ENCODE results near the gene MAP2K6. TPM values are rescaled to one million over a fixed set of nuclear protein-coding genes. Genes with fewer than 3 reads are reported as not detected.

Gene MAP2K6
- total RNA-seq, 2 experiments from 2014 or later: 5.3 to 6.9 TPM

GRCh38 chr17:69575346-69575761 lies 160.9 kb downstream of the MAP2K6 start:
- no peak for DNase-seq
- H3K36me3 Mint-ChIP-seq (ENCODE audit: low read depth): no peaks in the 10 kb centered on the region
- peaks cover 9% of the 10 kb centered on the region for H3K27me3 Mint-ChIP-seq
- no peaks in the 10 kb centered on the region for H3K4me1 Mint-ChIP-seq
- CTCF ChIA-PET: interaction anchor here (0.7 kb wide), 1 partner anchor 32 kb away, joined by 3 read pairs; no protein-coding TSS in a partner anchor
- no peak overlapping the region for H3K4me3 Mint-ChIP-seq
- H3K27ac Mint-ChIP-seq: no peak overlapping the region
- POLR2A ChIA-PET: no interaction called here
- H3K9me3 Mint-ChIP-seq: no peaks in the 10 kb centered on the region

DNA sequence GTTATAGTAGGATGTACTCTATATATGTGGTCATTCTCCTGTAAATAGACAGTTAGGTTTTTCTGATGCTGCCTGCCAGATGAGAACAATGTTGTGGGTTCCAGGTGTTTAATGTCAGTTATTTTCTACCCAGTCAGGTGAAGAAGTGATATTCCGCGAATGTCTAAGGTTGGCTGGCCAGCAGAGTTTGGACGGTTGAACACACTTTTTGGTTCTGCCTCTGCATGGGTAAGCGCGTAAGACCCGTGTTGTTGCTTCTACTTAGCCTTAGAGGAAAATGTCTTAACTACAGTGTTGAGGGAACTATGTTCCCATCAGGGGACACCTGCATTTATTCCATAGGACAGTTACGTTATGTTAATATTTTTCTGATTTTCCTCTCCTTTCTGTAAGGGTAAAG lies 162.6 kb downstream of the MAP2K6 start:
- Mint-ChIP-seq H3K27me3 (peaks cover 15% of the 10 kb centered on the region), H3K9me3 (no peaks in the 10 kb centered on the region), H3K4me3 (no peak overlapping the region), H3K36me3 (ENCODE audit: low read depth) (no peaks in the 10 kb centered on the region), H3K4me1 (peaks cover 8% of the 10 kb centered on the region), H3K27ac (no peak overlapping the region)
- CTCF ChIA-PET: interaction anchor here (1.4 kb wide), 1 partner anchor 11 kb away, joined by 3 read pairs; no protein-coding TSS in a partner anchor
- POLR2A ChIA-PET: no interaction called here
- DNase-seq: no peak

DNA sequence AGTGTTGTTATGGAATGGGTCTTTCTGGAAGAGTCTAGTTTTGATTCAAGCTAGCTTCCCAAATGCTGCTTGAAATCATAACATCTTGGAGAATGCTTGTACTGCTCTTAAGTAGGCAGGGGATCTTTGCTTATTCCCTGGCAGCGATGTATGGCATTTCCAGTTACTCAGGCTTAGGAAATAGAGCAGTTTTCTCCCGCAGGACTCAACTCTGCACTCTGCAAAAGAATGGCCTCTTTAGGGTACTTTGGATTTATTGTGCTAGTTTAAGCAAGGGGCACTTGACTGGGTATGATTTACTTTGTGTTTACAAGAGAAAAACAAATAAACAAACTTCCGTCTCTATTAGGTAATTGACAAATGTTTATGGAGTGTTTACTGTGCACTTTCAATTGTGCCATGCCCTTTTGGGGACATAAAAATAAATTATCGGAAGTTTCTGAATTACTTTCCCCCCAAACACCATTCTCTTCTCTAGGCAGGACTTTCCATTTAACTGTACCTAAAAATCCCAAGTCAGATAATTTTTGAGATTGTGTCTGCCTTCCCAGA lies 164.0 kb downstream of the MAP2K6 start:
- H3K4me1 Mint-ChIP-seq: peaks cover 8% of the 10 kb centered on the region
- CTCF ChIA-PET: no interaction called here
- no peak overlapping the region for H3K27ac Mint-ChIP-seq
- no peaks in the 10 kb centered on the region for H3K9me3 Mint-ChIP-seq
- POLR2A ChIA-PET: no interaction called here
- no peak for DNase-seq
- H3K36me3 Mint-ChIP-seq (ENCODE audit: low read depth): no peaks in the 10 kb centered on the region
- H3K27me3 Mint-ChIP-seq: peaks cover 21% of the 10 kb centered on the region
- H3K4me3 Mint-ChIP-seq: no peak overlapping the region

DNA sequence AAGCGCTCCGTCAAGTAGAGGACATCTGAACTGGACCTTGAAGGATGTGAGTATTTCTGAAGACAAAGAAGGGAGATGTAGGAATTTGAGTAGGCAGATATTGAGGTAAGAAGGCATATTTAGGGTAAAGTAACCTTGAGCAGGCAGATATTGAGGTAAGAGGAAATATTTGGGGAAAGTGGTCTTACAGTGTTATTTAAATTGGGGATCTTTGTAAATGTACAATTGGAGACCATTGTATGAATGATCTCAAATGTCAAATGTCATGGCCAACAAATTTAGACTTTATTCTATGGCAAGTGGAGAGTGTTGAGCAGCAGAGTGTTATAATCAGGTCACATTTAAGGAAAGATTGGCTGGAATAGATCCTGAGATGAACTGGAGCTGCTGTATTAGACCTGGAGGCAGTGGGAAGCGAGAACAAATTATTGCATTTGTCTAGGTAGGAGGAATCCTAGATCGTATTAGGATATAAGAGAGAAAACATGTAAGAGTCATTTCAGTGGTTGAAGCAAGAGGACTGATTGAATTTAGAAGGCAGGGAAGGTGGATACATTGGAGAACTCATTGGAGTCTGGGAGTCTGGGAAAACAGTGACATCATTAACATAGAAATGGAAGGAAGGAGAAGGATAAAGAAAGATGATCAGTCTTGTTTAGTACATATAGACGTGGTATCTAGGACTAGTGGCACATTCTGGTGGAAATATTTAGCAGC lies 165.6 kb downstream of the MAP2K6 start:
- POLR2A ChIA-PET: no interaction called here
- H3K36me3 Mint-ChIP-seq (ENCODE audit: low read depth): no peaks in the 10 kb centered on the region
- CTCF ChIA-PET: no interaction called here

GRCh38 chr17:69581061-69581961 lies 166.8 kb downstream of the MAP2K6 start:
- Mint-ChIP-seq H3K4me1 (peaks cover 8% of the 10 kb centered on the region), H3K27ac (no peak overlapping the region), H3K9me3 (no peaks in the 10 kb centered on the region), H3K4me3 (peak overlapping the region; percentile 56), H3K27me3 (peaks cover 21% of the 10 kb centered on the region), H3K36me3 (ENCODE audit: low read depth) (no peaks in the 10 kb centered on the region)
- DNase-seq: no peak
- POLR2A ChIA-PET: no interaction called here
- CTCF ChIA-PET: interaction anchor here (1.5 kb wide), 1 partner anchor 26 kb away, joined by 7 read pairs; no protein-coding TSS in a partner anchor

More for the DNA sequence above, 165.6 kb downstream of the MAP2K6 start:
- H3K27ac Mint-ChIP-seq: no peak overlapping the region
- no peaks in the 10 kb centered on the region for H3K9me3 Mint-ChIP-seq
- H3K4me3 Mint-ChIP-seq: no peak overlapping the region
- H3K27me3 Mint-ChIP-seq: peaks cover 21% of the 10 kb centered on the region
- DNase-seq: no peak
- H3K4me1 Mint-ChIP-seq: peaks cover 8% of the 10 kb centered on the region

DNA sequence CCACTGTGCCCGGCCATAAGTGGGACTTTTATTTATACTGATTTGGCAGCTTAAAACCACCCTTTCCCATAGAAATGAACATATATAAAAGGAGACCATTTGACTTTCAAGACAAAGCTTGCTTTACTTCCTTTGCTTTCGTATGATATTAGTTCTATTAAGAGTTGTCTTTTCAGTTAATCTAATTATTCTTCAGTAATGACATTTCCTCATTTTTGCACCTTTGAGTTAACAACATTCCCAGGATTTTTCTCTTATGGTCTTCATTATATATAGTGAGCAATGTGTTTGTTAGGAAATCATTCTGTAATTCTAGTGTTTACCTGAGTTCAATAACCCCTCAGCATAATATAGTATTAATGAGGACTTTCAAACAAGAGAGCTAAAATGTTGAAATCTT lies 173.8 kb downstream of the MAP2K6 start:
- no peak overlapping the region for H3K27ac Mint-ChIP-seq
- ChIA-PET POLR2A (no interaction called here), CTCF (no interaction called here)
- H3K27me3 Mint-ChIP-seq: no peaks in the 10 kb centered on the region
- no peaks in the 10 kb centered on the region for H3K9me3 Mint-ChIP-seq
- H3K36me3 Mint-ChIP-seq (ENCODE audit: low read depth): no peaks in the 10 kb centered on the region
- no peak overlapping the region for H3K4me3 Mint-ChIP-seq
- no peaks in the 10 kb centered on the region for H3K4me1 Mint-ChIP-seq
- no peak for DNase-seq

DNA sequence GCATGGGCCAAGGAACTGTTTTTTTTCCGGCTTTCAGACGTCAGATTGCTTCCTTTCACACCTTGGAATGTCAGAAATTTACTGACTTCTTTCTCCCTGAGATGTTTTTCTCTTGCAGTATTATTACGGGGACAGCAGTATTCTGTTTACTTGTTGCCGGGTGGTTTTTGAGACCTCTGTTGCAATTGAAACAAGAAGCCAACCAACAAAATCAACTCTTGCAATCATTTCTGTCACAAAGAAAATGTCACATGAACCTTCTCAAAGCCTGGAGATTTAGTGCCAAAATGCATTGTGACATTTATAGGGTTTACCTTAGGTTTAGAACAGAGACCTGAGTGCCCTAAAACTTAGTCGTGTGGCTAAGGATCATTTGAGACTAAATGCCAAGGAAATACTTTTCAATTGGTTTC lies 174.3 kb downstream of the MAP2K6 start:
- no peak overlapping the region for H3K27ac Mint-ChIP-seq
- peaks cover 3% of the 10 kb centered on the region for H3K27me3 Mint-ChIP-seq
- H3K4me1 Mint-ChIP-seq: no peaks in the 10 kb centered on the region
- no peaks in the 10 kb centered on the region for H3K9me3 Mint-ChIP-seq
- no peak overlapping the region for H3K4me3 Mint-ChIP-seq
- H3K36me3 Mint-ChIP-seq (ENCODE audit: low read depth): no peaks in the 10 kb centered on the region
- ChIA-PET CTCF (no interaction called here), POLR2A (no interaction called here)
- no peak for DNase-seq

DNA sequence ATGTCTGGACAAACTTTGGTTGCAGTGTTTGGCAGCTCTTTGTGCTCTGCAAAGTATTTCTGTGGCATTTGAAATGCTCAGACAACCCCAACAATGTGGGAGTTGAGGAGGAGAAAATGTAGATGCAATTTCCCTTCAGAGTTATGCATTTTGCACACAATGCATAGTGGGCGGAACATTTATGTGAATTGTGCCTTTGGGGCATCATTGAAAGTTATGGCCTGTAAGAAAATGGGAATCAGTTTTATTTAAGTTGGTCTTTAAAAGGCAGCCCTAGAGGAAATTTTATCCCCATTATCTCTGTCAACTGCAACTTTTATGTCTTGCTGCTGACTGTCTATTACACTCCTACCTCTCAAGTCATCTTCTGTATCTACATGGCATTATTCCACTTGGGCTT lies 176.2 kb downstream of the MAP2K6 start:
- ChIA-PET POLR2A (no interaction called here), CTCF (no interaction called here)
- no peaks in the 10 kb centered on the region for H3K36me3 Mint-ChIP-seq (ENCODE audit: low read depth)
- DNase-seq: no peak
- H3K4me3 Mint-ChIP-seq: no peak overlapping the region
- no peaks in the 10 kb centered on the region for H3K4me1 Mint-ChIP-seq
- peaks cover 3% of the 10 kb centered on the region for H3K27me3 Mint-ChIP-seq
- no peak overlapping the region for H3K27ac Mint-ChIP-seq
- no peaks in the 10 kb centered on the region for H3K9me3 Mint-ChIP-seq

DNA sequence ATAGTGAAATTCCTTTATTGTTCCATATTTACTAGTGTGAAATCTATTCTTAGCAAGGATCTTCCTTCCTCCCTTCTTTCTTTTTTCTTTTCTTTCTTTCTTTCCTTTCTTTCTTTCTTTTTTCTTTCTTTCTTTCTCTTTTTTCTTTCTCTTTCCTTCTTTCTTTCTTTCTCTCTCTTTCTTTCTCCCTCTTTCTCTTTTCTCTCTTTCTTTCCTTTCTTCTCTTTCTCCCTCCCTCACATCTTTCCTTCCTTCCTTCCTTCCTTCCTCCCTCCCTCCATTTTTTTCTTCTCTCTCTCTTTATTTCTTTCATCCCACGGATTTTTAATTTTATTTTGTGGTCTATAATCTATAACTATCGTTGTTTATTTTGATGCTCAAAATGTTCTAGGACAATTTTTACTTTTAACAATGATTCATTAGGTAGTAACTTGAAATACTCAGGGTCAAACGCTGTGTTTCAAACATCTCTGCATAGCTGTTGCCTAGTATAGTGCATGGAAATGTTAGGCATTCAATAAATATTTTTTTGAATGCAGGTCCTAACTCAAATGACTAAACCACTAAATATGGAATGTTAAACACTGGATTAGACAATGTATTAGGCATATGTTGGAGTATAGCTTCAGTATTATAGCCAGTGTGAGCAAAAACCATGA lies 178.3 kb downstream of the MAP2K6 start:
- Mint-ChIP-seq H3K9me3 (no peaks in the 10 kb centered on the region), H3K27ac (no peak overlapping the region), H3K27me3 (peaks cover 3% of the 10 kb centered on the region), H3K4me1 (no peaks in the 10 kb centered on the region), H3K4me3 (no peak overlapping the region), H3K36me3 (ENCODE audit: low read depth) (no peaks in the 10 kb centered on the region)
- no peak for DNase-seq
- POLR2A ChIA-PET: no interaction called here
- CTCF ChIA-PET: interaction anchor here (0.8 kb wide), 1 partner anchor 114 kb away, joined by 3 read pairs; no protein-coding TSS in a partner anchor

- CTCF ChIA-PET: interaction anchor here (0.8 kb wide), 1 partner anchor 114 kb away, joined by 3 read pairs; no protein-coding TSS in a partner anchor
- no peak for DNase-seq
- H3K4me3 Mint-ChIP-seq: no peak overlapping the region
- H3K27ac Mint-ChIP-seq: no peak overlapping the region
- no peaks in the 10 kb centered on the region for H3K9me3 Mint-ChIP-seq
- H3K4me1 Mint-ChIP-seq: no peaks in the 10 kb centered on the region
- POLR2A ChIA-PET: no interaction called here
- peaks cover 3% of the 10 kb centered on the region for H3K27me3 Mint-ChIP-seq
- no peaks in the 10 kb centered on the region for H3K36me3 Mint-ChIP-seq (ENCODE audit: low read depth)
Measured at GRCh38 chr17:69593351-69593715, 178.8 kb downstream of the MAP2K6 start.

GRCh38 chr17:69593716-69594115 lies 179.2 kb downstream of the MAP2K6 start:
- Mint-ChIP-seq H3K9me3 (no peaks in the 10 kb centered on the region), H3K4me1 (no peaks in the 10 kb centered on the region), H3K27me3 (peaks cover 3% of the 10 kb centered on the region), H3K27ac (no peak overlapping the region), H3K4me3 (no peak overlapping the region), H3K36me3 (ENCODE audit: low read depth) (no peaks in the 10 kb centered on the region)
- CTCF ChIA-PET: no interaction called here
- POLR2A ChIA-PET: no interaction called here
- no peak for DNase-seq

- H3K27ac Mint-ChIP-seq: no peak overlapping the region
- no peak overlapping the region for H3K4me3 Mint-ChIP-seq
- POLR2A ChIA-PET: no interaction called here
- CTCF ChIA-PET: interaction anchor here (0.9 kb wide), 1 partner anchor 13 kb away, joined by 3 read pairs; no protein-coding TSS in a partner anchor
- H3K36me3 Mint-ChIP-seq (ENCODE audit: low read depth): no peaks in the 10 kb centered on the region
- H3K9me3 Mint-ChIP-seq: no peaks in the 10 kb centered on the region
- peaks cover 3% of the 10 kb centered on the region for H3K27me3 Mint-ChIP-seq
- DNase-seq: no peak
- no peaks in the 10 kb centered on the region for H3K4me1 Mint-ChIP-seq
Measured at GRCh38 chr17:69594641-69595040, 180.1 kb downstream of the MAP2K6 start.

- H3K27ac Mint-ChIP-seq: no peak overlapping the region
- no peaks in the 10 kb centered on the region for H3K9me3 Mint-ChIP-seq
- ChIA-PET POLR2A (no interaction called here), CTCF (no interaction called here)
- no peak overlapping the region for H3K4me3 Mint-ChIP-seq
- H3K27me3 Mint-ChIP-seq: peaks cover 3% of the 10 kb centered on the region
- no peaks in the 10 kb centered on the region for H3K36me3 Mint-ChIP-seq (ENCODE audit: low read depth)
- no peaks in the 10 kb centered on the region for H3K4me1 Mint-ChIP-seq
- no peak for DNase-seq
Measured at GRCh38 chr17:69596141-69596540, 181.6 kb downstream of the MAP2K6 start.
